HG03460 (cell line): ENCODE results near the gene PDX1.

ENCODE experiments used
- ATAC-seq: cut with Tn5 transposase; IDR thresholded peaks from one replicate; pipeline ENCODE4 v1.9.1; 2021; ENCODE audit not compliant: unreplicated experiment

The PDX1 gene

DNA sequence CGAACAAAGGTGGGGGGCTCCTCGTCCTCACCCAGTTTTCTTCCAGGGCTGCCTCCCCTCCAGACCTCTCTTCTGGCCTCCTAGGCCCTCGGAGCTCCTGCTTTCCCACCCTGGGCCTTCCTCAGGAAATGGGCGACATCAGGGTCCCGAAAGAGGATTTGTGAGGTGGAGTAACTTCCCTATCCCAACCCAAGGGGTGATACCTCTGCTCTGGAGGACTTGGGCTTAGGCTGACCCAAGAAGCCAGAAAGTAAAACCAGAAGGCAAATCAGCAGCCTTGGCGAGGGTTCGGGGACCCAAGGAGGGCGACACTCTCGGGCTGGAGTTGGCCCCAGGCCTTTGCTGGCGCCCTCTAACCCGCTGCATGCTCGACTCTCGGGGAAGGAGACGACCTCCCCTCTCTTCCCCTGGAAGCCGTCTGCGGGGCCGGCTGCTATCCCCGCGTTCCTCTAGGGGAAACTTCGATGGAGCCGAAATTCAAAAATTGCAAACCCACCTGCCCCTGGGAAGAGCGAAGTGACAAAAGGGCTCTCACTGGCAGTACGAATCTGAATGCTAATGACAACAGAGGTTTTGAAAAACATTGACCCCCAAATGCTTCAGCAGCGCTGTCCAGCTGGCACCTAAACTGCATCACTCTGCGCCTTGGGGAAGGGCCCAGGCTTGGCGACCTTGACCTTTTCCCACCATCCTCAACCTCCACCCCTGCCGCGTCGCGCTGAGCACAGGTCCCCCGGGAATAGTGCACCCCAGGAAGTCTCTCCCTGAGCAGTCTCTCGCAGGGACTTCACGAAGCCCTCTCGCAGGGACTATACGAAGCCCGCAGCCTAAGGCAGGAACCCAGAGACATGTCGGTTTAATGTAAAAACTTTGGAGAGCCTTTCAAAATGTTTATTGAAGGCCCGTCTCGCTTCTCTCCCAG is 2.4 kb downstream of the PDX1 start:
- ATAC-seq, result no peak

DNA sequence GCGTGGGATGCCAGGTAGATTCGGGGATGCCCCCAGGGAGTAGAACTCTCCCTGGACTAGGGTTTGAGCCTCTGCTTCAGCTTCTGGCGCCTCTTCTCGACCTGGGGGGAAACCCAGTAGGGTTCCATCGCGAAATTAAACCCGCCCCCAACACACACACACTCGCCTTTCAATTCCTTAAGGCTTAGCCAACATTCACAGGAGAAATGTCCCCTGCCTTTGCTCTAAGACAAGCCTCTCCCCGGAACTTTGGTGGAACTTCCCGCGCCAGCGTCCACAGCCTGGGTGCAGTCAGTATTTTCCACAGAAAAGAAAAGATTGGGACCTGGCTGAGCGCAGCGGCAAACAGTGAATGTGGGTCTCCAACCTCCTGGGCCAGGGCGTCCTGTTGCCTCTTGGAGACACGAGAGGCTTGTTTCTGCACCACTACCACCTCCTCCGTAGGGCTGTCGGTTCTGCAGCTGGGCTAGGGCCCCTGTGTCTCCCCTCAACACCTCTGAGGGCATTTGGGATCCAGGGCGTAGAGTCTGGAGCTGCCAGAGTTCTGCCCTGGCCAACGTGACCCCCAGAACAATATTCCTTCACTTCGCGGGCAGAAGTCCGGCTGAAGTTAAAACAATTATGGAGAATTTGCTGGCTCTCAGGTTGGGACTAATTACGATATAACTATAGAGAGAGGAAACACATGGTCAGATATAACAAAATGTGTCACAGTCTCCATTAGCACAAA is 3.2 kb downstream of the PDX1 start:
- ATAC-seq, result no peak

DNA sequence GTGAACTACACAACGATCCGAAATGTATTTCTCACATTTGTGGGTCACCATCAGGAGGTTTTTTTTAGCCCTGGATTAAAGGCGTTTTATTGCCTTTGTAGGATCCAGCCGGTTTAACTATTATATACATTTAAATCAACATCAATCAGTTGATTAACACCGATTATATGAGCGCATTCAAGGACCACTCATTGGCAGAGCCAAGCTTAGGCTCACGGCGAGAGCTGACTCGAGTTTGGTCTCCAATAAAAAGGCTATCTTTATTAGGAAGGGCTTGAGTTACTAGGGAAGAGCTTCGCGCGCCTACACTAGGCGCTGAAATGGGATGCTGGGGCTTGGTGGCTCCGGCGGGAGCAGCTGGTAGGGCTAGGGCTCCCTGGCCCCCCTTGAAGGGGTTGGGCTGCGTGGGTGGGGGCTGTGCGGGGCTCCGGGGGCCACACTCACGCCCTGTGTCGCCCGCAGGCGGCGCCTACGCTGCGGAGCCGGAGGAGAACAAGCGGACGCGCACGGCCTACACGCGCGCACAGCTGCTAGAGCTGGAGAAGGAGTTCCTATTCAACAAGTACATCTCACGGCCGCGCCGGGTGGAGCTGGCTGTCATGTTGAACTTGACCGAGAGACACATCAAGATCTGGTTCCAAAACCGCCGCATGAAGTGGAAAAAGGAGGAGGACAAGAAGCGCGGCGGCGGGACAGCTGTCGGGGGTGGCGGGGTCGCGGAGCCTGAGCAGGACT is 4.2 kb downstream of the PDX1 start:
- no peak for ATAC-seq

DNA sequence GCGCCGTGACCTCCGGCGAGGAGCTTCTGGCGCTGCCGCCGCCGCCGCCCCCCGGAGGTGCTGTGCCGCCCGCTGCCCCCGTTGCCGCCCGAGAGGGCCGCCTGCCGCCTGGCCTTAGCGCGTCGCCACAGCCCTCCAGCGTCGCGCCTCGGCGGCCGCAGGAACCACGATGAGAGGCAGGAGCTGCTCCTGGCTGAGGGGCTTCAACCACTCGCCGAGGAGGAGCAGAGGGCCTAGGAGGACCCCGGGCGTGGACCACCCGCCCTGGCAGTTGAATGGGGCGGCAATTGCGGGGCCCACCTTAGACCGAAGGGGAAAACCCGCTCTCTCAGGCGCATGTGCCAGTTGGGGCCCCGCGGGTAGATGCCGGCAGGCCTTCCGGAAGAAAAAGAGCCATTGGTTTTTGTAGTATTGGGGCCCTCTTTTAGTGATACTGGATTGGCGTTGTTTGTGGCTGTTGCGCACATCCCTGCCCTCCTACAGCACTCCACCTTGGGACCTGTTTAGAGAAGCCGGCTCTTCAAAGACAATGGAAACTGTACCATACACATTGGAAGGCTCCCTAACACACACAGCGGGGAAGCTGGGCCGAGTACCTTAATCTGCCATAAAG is 4.8 kb downstream of the PDX1 start:
- no peak for ATAC-seq

DNA sequence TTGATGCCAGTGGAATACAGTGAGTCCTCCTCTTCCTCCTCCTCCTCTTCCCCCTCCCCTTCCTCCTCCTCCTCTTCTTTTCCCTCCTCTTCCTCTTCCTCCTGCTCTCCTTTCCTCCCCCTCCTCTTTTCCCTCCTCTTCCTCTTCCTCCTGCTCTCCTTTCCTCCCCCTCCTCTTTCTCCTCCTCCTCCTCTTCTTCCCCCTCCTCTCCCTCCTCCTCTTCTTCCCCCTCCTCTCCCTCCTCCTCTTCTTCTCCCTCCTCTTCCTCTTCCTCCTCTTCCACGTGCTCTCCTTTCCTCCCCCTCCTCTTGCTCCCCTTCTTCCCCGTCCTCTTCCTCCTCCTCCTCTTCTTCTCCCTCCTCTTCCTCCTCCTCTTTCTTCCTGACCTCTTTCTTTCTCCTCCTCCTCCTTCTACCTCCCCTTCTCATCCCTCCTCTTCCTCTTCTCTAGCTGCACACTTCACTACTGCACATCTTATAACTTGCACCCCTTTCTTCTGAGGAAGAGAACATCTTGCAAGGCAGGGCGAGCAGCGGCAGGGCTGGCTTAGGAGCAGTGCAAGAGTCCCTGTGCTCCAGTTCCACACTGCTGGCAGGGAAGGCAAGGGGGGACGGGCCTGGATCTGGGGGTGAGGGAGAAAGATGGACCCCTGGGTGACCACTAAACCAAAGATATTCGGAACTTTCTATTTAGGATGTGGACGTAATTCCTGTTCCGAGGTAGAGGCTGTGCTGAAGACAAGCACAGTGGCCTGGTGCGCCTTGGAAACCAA is 5.6 kb downstream of the PDX1 start:
- ATAC-seq, result no peak

- ATAC-seq, result no peak
Measured at GRCh38 chr13:27926644-27927434, 7.0 kb downstream of the PDX1 start.

- no peak for ATAC-seq
Measured at GRCh38 chr13:27927444-27928352, 7.9 kb downstream of the PDX1 start.

DNA sequence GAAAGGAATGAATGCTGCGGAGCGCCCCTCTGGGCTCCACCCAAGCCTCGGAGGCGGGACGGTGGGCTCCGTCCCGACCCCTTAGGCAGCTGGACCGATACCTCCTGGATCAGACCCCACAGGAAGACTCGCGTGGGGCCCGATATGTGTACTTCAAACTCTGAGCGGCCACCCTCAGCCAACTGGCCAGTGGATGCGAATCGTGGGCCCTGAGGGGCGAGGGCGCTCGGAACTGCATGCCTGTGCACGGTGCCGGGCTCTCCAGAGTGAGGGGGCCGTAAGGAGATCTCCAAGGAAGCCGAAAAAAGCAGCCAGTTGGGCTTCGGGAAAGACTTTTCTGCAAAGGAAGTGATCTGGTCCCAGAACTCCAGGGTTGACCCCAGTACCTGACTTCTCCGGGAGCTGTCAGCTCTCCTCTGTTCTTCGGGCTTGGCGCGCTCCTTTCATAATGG is 8.6 kb downstream of the PDX1 start:
- ATAC-seq, result no peak

GRCh38 chr13:27928805-27929753 is 9.3 kb downstream of the PDX1 start:
- ATAC-seq, result no peak

GRCh38 chr13:27929868-27930267 is 10.1 kb downstream of the PDX1 start:
- ATAC-seq, result no peak

GRCh38 chr13:27933118-27933517 is 13.3 kb downstream of the PDX1 start:
- ATAC-seq, result no peak

DNA sequence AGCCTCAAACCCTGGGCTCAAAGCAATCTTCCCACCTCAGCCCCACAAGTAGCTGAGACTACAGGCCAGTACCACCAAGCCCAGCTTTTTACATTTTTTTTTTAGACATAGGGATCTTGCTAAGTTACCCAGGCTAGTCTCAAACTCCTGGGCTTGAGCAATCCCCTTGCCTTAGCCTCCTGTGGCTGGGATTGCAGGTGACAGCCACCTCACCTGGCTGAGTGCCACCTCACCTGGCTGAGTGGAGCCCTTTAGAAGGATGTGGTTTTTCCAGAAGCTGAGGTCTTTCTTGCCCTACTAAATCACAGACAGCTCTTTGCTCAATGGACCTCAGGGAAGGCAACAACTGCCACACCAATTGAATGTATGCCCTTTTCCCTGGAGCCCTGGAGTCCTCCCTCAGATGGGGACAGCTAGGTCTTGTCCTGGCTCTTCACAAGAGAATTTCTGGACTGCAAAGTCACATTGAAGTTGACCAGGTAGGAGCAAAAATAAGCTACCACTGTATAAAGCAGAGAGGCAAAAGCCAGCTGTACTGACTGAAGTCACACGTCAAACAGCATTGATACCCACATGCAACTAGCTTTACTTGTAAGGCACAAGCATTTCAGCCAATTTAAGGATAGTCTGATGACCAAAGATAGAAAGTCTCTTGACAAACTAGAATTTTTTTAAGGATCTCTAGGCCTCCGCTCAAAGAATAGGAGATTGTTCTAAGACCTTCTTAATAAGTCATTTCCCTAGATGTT is 14.0 kb downstream of the PDX1 start:
- no peak for ATAC-seq

DNA sequence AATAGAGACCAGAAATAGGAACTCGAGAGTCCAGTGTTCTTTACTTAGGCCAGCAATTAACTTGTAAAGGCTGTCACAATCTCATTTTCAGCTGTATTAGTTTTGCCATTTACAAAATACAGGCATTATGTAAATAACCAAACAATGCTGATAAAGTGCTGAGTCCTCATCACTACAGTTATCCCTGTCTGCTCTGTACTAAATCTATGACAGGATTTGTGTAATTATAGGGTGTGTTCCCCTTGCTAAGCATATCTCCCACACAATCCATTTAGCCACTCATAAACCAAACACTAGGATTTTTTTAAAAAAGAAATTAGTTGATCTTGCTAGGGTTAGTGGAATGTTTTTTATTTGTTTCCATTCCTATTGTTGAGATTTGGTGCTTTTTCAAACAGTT is 23.2 kb downstream of the PDX1 start:
- ATAC-seq, result no peak

- peak; percentile 23 for ATAC-seq
Measured at GRCh38 chr13:27952876-27953675, 33.3 kb downstream of the PDX1 start.

DNA sequence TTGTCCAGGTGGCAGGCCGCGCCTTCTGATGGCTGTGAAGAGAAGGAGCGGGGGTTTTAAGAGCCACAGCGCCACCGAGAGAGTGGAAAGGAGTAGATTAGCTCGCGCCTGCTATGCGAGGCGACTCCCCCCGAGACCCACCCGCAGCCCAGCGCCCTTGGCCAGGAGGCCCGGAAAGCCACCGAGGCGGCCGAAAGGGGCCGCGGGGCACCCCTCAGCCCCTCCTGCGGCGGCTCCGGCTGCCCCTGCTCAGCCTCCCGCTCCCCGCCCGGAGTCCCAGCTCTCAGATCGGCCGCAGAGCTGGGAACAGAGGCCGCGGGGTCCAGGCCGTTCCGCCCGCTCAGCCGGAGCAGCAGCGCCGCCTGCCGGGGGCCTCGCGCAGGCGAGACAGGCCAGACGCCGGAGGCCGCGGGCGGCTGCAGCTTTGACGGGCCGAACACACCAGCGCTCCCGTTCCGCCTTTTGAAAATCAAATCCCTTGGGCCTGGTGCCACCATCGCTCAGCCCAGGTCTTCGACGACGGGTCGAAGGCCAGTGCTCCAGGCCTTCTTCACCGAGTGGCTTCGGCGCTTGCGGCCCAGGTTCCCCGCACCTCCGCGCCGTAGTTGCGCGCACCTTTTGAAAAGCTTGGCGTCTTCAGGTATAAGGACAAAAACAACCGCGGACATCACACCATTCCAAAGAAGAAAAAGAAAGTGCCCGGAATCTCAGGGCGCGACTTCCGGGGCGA is 34.0 kb downstream of the PDX1 start:
- ATAC-seq, result peak; percentile 82
